OCI-LY1 (cell line): ENCODE results near the gene PHKB.

Experiments
- H2AFZ ChIP-seq: fragments of 200-600 bp; sonication (generic), shearing (Covaris generic); 2 replicates; pipeline ENCODE4 v1.6.0; 2014; ENCODE audit warnings: antibody characterized with exemption, mild to moderate bottlenecking, low read length
- H3F3A ChIP-seq: fragments of 200-600 bp; sonication (generic), shearing (Covaris generic); 2 replicates; pipeline ENCODE4 v1.6.0; 2014; ENCODE audit warnings: mild to moderate bottlenecking, antibody characterized with exemption, low read length, moderate library complexity; ENCODE audit not compliant: insufficient read depth
- H3K27ac ChIP-seq: fragments of 200-600 bp; sonication (generic); 2 replicates; pipeline ENCODE4 v1.5.1; 2014; ENCODE audit warnings: low read length, mixed run types, mild to moderate bottlenecking, low read depth; ENCODE audit not compliant: poor library complexity, severe bottlenecking
- H3K27me3 ChIP-seq: fragments of 200-600 bp; sonication (generic); 2 replicates; pipeline ENCODE4 v1.6.0; 2014; ENCODE audit warnings: antibody characterized with exemption, mild to moderate bottlenecking, low read length, moderate library complexity; ENCODE audit not compliant: insufficient read depth
- H3K36me3 ChIP-seq: fragments of 200-600 bp; sonication (generic); 2 replicates; pipeline ENCODE4 v1.6.1; 2014; ENCODE audit warnings: mild to moderate bottlenecking, antibody characterized with exemption, low read length, moderate library complexity, mixed read lengths; ENCODE audit not compliant: insufficient read depth
- H3K4me1 ChIP-seq: fragments of 200-600 bp; sonication (generic); 2 replicates; pipeline ENCODE4 v1.5.1; 2014; ENCODE audit warnings: mild to moderate bottlenecking, low read length, moderate library complexity; ENCODE audit not compliant: insufficient read depth, severe bottlenecking
- H3K4me2 ChIP-seq: fragments of 200-600 bp; sonication (generic), shearing (Covaris generic); 2 replicates; pipeline ENCODE4 v1.6.1; 2014; ENCODE audit warnings: low read length
- H3K4me3 ChIP-seq: fragments of 200-600 bp; sonication (generic); 2 replicates; pipeline ENCODE4 v1.5.1; 2014; ENCODE audit warnings: low read length, low read depth, mild to moderate bottlenecking, mixed read lengths; ENCODE audit not compliant: poor library complexity, severe bottlenecking
- H3K79me2 ChIP-seq: fragments of 200-600 bp; shearing (Covaris generic); 2 replicates; pipeline ENCODE4 v1.6.1; 2016; ENCODE audit warnings: mixed run types, low read length, mixed read lengths; ENCODE audit not compliant: insufficient read depth
- H3K9ac ChIP-seq: fragments of 200-600 bp; sonication (generic), shearing (Covaris generic); 2 replicates; pipeline ENCODE4 v1.6.1; 2014; ENCODE audit warnings: mild to moderate bottlenecking, low read length, mixed read lengths
- H3K9me2 ChIP-seq: fragments of 200-600 bp; sonication (generic), shearing (Covaris generic); 2 replicates; pipeline ENCODE4 v1.6.1; 2014; ENCODE audit warnings: low read depth, mild to moderate bottlenecking, low read length, mixed read lengths
- H3K9me3 ChIP-seq: fragments of 200-600 bp; shearing (Covaris generic); 2 replicates; pipeline ENCODE4 v1.6.1; 2014; ENCODE audit warnings: low read length, mixed read lengths
- H4K20me1 ChIP-seq: fragments of 200-600 bp; sonication (generic), shearing (Covaris generic); 2 replicates; pipeline ENCODE4 v1.6.0; 2016; ENCODE audit warnings: mild to moderate bottlenecking, low read length; ENCODE audit not compliant: insufficient read depth
- CTCF ChIP-seq: fragments of 200-600 bp; sonication (generic), shearing (Covaris generic); IDR thresholded peaks from 2 replicates; pipeline ENCODE4 v1.5.1; 2017; ENCODE audit warnings: mild to moderate bottlenecking, antibody characterized with exemption, low read length, moderate library complexity, mixed read lengths
- EZH2 ChIP-seq: fragments of 200-600 bp; sonication (generic), shearing (Covaris generic); IDR thresholded peaks from 2 replicates; pipeline ENCODE4 v1.8.0; 2017; ENCODE audit warnings: borderline replicate concordance, mixed run types, mild to moderate bottlenecking, antibody characterized with exemption, low read length, moderate library complexity, mixed read lengths

Gene PHKB

GRCh38 chr16:47664653-47665325 is 203.7 kb downstream of the PHKB start:
- no peak overlapping the region for H3K4me3 ChIP-seq
- TF ChIP-seq CTCF: no peak
- no peak for TF ChIP-seq EZH2
- no peak overlapping the region for H3K4me2 ChIP-seq
- H2AFZ ChIP-seq: no peak overlapping the region
- no peak overlapping the region for H3K27ac ChIP-seq
- H3K27me3 ChIP-seq: no peaks in the 10 kb centered on the region
- no peaks in the 10 kb centered on the region for H3K4me1 ChIP-seq
- H3K9ac ChIP-seq: no peak overlapping the region
- no peaks in the 10 kb centered on the region for H3K9me3 ChIP-seq
- no peaks in the 10 kb centered on the region for H4K20me1 ChIP-seq
- H3K9me2 ChIP-seq: no peaks in the 10 kb centered on the region
- no peaks in the 10 kb centered on the region for H3F3A ChIP-seq
- peaks cover 13% of the 10 kb centered on the region; the same call in 1 of the 2 replicates for H3K36me3 ChIP-seq
- no peaks in the 10 kb centered on the region for H3K79me2 ChIP-seq

- Histone ChIP-seq H3K4me3 (no peak overlapping the region), H3K4me2 (no peak overlapping the region), H3K9ac (no peak overlapping the region), H4K20me1 (no peaks in the 10 kb centered on the region), H3K4me1 (no peaks in the 10 kb centered on the region), H3K27me3 (no peaks in the 10 kb centered on the region), H3K9me2 (no peaks in the 10 kb centered on the region), H3F3A (no peaks in the 10 kb centered on the region), H2AFZ (no peak overlapping the region), H3K27ac (no peak overlapping the region), H3K9me3 (no peaks in the 10 kb centered on the region), H3K79me2 (no peaks in the 10 kb centered on the region), H3K36me3 (peaks cover 10% of the 10 kb centered on the region; the same call in 1 of the 2 replicates)
- TF ChIP-seq CTCF: no peak
- no peak for TF ChIP-seq EZH2
These were observed 205.3 kb downstream of the PHKB start for GRCh38 chr16:47666434-47666833.

GRCh38 chr16:47667956-47668355 is 206.8 kb downstream of the PHKB start:
- Histone ChIP-seq H3K9me3 (no peaks in the 10 kb centered on the region), H3K4me3 (no peak overlapping the region), H3F3A (no peaks in the 10 kb centered on the region), H3K9ac (no peak overlapping the region), H4K20me1 (no peaks in the 10 kb centered on the region), H3K9me2 (no peaks in the 10 kb centered on the region), H3K36me3 (no peaks in the 10 kb centered on the region), H3K4me1 (no peaks in the 10 kb centered on the region), H3K27me3 (no peaks in the 10 kb centered on the region), H2AFZ (no peak overlapping the region), H3K79me2 (no peaks in the 10 kb centered on the region), H3K27ac (no peak overlapping the region), H3K4me2 (no peak overlapping the region)
- no peak for TF ChIP-seq CTCF
- TF ChIP-seq EZH2: no peak
